G401.6 (cell line): Measurements from ENCODE around the gene COL17A1.

ENCODE experiments used
- FAIRE-seq: peaks from 2 replicates; lab custom pipeline; 2012; peaks lifted over from hg19 to GRCh38; lab: Jason Lieb, UNC

Gene COL17A1

DNA sequence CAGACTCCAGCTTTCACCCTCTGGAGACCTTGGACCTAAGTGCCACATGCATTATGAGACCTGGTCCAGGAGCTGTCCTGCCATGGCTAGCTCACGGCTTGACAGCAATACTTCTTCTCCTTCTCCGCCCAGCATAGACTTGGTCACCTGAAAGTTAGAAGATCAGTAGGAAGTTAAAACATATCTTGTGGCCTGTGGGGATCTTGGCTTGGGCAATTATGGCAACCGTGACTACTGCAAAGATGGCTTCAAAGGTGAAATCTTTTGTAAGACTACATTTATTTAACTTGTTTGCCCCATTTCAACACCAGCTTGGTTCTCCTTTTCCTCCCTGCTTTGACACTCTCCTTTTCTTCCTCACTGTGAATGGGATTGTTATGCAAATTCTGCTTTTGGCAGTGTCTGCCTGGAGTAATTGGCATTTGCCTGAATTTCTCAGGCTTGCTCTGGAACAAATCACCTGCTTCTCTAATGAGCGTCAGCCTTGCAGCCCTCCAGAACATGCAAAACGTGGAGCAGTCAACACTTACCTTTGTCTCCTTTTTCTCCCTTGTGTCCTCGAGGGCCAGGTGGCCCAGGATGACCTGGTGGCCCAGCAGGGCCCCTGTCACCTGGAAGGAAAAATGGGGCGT is 53.4 kb downstream of the COL17A1 start:
- no peak for FAIRE-seq

DNA sequence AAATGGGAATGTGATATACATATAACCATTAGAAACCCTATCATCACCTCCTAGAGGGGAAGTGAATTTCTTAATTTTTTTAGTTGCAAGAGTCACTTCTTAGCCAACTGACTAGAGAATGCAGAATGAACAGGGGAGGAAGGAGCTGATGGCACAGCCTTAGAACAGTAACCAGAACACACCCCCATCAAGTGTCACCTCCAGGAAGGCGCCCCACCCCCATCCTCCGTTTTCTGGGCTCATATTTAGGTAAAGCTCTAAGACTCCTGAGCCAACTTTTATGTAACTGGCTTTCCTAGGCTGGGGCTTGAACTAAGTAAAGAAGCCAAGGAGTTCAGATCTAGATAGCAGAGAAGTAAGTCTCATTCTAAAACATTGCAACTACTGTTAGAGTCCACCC is 54.0 kb downstream of the COL17A1 start:
- no peak for FAIRE-seq

DNA sequence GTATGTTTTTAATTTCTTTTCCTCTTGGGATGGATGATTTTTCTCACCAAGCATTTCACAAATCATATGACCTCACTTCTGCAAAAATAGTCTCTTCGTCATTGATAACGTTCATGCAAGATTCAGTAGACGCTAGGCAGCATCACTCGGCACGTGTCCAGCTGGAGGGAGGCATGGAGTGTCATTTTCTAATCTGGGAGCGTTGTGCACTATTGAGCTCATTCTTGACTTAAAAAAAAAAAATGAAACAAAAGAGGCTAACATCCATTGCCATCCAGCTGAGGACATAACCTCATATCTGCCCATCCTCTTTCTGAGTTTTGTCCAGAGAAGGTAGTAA is 56.2 kb downstream of the COL17A1 start:
- no peak for FAIRE-seq

DNA sequence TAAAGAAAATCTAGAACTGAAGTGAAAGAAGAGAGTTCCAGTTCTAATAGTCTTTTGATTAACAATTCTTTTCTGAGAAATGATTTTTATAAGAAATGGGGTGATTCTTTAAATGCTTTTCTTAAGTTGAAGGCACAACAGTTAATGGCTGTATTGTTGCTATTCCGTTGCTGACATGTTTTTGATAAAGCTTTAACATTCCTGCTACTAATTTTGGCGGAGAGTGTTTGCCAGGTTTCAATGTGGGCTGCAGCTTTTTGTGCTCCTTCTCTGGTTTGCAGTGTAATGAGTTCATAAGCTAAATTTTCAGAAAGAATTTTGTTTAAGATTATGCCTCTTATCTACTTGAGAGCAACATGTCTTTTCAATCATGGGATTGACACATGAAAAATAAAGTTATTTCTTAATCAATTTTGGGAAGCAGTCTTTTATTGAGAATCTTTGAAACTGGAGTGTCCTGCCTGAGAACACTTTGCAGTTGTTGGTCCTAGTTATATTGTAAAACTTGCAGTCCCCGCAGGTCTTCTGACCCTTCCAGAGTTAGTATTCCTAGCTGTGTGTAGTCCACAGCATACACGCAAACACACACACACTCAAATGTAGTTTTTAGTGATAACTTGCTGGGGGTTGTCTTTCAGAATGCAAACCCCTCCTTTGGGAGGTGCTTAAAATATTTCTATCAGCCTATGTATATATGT is 56.7 kb downstream of the COL17A1 start:
- FAIRE-seq: no peak

DNA sequence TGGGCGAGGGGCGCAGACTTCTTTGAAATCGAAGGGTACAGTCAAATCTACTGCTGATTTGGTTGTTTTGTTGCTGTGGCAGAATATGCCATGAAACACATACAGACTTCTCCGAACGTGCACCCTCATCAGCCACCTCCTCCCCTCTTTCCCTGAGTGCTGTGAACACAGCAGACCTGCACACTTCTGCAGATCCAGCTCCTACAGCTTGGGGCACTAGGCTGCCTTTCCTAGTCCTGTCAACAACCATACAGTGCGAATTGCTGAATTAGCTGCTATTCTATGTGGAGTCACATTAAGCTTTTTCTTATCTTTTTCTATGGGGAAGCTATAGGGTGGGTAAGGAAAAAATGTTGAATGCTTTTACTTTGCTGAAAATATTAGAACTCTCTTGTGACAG is 57.5 kb downstream of the COL17A1 start:
- no peak for FAIRE-seq

DNA sequence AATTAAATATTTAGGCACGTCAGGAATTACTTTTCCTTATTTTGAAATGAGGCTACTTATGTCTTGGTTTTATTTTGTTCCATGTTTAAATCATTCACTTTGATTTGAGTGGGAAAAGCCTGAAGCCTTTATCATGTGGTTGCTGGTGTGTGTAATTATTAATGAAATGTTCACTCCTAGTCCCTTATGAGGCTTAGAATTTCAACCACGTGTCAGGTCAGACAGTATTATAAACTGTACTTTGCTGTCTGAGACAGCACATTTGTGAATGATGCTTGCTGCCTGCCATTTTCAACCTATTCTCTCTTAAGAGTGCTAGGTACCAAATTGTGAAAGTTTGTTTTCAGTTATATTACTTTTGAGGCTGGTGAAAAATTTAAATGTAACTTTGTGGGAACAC is 58.9 kb downstream of the COL17A1 start:
- no peak for FAIRE-seq

DNA sequence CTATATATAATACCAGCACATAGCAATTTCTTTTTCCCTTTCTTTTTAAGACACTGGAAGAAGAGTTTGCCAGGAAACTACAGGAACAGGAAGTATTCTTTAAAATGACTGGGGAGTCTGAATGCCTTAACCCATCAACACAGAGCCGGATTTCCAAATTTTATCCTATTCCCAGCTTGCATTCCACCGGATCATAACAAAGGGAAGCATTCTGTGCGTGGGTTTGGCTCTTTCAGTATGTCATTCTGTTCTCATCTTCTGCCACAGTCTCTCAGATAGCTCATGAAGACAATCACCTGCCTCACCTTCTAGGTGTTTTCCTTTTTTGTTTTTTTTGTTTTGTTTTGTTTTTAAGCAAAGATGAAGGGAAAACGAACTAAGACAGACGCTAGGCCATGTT is 60.2 kb downstream of the COL17A1 start:
- no peak for FAIRE-seq

DNA sequence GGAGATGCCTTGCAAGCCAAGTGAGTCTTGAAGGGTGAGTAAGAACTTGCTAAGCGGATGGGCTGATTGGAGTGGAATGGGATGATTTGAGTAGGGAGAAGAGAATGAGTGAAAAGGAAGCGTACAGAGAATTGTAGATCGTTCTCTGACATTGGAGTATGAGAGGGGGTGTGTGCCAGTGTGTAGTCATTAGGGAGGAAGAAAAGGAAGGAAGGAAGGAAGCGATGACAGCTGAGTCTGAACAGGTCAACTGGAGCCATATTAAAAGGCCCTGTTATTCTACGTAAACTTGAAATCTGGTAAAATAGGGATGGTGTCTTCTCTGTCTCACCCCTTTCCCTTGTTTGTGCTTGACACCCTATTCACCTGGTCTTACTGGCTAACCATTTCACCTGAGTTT is 63.7 kb downstream of the COL17A1 start:
- no peak for FAIRE-seq

DNA sequence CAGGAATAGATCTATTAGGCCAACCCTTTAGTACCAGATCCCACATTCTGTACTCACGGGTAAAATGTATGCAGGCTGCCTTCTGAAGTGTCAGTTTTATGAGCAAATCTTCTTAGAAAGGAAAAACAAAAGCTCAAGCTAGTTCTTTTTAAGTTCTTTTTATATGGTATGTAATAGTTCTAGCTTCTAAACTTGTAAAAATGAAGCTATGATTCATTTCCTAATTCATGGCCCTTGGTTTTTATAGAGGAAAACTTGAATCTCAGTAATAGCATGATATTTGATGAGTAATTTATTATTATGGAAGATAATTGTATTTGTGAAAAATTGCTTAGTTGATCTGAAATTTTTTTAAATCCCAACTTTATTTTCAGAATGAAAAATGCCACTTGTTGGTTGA is 64.4 kb downstream of the COL17A1 start:
- FAIRE-seq: no peak

DNA sequence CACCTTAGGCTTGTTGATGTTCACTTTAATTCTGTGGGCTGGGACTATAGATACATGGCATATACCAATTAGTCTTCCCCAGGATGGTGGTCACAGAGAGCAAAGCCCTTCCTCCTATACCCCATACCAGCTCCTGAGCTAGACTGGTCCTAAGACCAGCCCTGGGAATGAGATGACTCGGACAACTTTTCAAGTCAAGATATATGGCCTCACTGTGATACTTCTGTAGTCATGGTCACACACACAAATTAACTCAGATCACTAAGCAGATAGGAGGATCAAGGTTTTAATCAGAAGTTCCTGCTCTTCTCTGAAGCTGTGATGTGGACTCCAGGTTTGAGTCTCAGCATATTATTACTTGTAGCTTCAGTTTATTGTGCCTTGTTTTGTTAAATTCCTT is 65.7 kb downstream of the COL17A1 start:
- no peak for FAIRE-seq

DNA sequence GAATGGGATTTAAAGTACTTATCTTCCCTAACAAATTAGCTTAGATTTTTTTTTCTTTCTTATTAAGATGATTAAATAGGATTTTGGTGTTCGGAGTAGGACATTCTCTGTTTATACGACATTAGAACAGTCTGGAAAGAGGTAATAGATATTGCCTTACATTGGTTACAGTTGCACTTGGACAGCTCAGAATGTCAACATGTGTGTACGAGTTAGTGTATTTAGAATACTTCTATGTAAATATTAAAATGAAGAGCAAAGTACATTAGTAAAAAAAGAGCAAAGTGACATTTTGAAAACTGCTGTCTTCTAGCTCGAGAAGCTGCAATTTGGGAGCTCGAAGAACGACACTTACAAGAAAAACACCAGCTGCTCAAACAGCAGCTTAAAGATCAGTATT is 67.2 kb downstream of the COL17A1 start:
- FAIRE-seq: no peak

DNA sequence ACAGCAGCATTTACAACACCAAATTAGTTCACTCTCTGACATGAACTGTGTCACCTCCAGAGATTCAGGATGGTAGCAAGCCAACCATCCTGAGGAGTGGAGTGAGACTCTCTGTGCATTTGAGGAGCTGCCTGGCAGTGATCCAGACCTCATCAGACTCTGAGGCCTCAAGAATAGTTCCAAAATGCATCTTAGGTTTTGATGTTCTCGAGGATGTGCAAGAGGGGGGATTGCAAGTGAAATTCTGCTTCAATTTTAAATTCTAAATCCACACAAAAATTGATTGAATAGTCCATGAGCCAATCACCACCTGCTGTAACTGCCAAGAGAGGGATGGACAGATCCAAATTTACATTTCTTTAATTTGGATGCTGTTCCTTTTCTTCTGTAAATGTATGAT is 69.0 kb downstream of the COL17A1 start:
- FAIRE-seq: no peak

DNA sequence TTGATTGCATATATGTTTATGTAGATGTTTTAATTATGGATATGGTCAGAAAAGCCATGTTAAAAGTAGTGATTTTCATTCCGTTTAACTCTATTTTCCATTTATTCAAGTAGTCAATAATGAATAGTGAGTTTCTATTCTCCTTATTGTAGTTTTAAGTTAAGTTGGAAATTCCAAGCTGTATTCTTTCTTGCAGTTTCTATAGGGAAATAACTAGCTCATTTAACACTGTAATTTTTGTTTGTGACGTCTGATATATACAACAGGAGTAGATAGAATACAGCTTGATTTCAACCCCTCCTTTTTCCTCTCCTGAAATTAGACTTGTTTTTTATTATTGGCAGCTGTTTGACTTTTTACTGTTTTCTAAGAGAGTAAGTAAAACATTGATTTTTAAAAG is 71.5 kb downstream of the COL17A1 start:
- FAIRE-seq: no peak

DNA sequence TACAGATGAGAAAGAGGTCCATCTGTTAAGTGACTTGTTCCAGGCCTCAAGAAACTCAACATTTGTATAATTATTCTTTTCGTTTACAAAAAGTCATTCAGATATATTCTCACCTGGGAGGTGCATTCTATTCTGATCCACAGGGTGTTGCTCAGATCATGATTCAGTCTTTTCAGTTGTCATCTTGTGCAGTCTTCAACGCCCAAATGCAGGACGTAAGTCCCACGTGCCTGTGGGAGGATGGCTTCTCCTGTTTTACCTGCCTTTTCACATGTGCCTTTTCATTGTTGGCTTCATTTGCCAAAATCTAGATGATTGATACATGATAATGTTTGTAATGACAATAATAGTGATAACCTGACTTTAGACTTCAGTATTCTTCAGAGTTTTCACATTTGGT is 72.2 kb downstream of the COL17A1 start:
- FAIRE-seq: no peak

DNA sequence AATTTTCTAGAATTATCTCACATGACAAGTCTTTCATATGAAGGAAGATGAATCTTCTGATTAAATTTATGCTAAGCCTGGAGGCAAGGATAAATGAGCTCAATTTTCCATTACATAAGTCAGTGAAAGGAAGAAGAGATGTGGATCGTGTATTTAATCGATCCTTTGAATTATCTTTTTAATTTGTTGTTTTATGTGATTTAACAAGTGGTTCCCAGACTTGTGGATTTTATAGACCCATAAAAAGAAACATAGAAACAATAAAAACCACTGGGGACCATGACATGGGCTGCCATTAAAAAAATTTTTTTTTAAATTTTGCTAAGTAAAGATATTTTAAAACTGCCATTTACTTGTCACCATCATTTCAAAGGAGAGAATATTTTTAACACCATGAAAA is 73.8 kb downstream of the COL17A1 start:
- FAIRE-seq: peak; percentile 48

DNA sequence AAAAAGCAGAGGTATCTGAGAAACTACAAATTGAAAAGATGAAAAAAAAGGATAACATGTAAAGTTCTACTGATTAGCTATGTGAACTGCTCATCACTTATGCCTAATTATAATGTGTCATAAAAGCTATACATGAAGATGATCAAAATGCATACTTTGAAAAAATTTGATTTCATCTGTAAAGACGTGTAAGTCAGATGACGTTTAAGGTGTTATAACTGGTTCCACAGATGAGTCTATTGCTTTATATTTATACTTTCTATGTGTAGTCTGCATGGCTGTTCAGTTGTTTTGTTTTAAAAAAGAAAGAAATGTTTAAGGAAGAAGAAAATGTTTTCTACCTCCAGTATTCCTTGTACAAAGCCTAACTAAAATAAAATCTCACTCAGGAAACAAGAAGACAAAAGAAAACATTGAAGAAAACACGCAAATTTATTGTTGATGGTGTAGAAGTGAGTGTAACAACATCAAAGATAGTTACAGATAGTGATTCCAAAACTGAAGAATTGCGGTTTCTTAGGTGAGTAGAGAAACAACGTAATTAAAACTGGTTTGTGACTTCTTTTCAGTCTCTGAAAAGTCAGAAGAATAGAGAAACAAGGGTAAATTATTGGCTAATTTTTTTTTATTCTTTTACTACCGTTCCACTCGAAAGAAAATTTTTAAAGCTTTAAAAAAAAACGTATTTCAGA is 80.4 kb downstream of the COL17A1 start:
- no peak for FAIRE-seq

DNA sequence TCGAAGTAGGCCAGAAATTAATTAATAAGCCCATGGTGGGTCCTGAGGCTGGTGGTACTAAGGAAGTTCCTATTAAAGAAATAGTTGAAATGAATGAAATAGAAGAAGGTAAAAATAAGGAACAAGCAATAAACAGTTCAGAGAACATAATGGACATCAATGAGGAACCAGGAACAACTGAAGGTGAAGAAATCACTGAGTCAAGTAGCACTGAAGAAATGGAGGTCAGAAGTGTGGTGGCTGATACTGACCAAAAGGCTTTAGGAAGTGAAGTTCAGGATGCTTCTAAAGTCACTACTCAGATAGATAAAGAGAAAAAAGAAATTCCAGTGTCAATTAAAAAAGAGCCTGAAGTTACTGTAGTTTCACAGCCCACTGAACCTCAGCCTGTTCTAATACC is 82.8 kb downstream of the COL17A1 start:
- FAIRE-seq: no peak

DNA sequence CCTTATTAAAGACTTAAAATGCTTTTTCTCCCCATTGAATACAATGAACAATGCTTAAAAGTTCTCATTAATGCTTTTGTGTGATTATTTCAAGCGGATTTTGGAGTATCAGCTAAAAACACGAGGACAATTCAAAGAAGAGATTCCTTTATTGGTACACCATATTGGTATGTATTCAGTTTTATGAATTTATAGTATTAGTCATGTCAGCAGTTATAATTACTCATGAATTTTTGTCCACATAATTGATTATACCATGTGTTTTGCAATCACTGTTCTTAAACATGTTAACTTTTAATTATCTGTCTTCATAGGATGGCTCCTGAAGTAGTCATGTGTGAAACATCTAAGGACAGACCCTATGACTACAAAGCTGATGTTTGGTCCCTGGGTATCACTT is 86.9 kb downstream of the COL17A1 start:
- FAIRE-seq: no peak

DNA sequence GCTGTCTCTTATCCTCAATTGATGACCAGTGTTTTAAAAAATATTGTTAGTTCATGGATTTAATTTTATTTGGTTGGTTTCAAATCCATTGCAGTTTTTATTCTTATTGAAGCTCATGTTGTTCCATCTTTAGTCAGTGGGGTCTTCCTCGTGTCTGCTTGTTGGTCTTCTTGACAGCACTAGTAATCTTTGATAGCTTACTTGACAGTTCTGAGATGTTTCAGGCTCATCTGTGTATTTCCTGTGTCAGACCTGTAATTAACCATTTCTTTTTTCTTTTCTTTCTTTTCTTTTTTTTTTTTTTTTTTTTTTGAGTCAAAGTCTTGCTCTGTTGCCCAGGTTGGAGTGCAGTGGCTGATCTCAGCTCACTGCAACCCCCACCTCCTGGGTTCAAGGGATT is 90.5 kb downstream of the COL17A1 start:
- no peak for FAIRE-seq

DNA sequence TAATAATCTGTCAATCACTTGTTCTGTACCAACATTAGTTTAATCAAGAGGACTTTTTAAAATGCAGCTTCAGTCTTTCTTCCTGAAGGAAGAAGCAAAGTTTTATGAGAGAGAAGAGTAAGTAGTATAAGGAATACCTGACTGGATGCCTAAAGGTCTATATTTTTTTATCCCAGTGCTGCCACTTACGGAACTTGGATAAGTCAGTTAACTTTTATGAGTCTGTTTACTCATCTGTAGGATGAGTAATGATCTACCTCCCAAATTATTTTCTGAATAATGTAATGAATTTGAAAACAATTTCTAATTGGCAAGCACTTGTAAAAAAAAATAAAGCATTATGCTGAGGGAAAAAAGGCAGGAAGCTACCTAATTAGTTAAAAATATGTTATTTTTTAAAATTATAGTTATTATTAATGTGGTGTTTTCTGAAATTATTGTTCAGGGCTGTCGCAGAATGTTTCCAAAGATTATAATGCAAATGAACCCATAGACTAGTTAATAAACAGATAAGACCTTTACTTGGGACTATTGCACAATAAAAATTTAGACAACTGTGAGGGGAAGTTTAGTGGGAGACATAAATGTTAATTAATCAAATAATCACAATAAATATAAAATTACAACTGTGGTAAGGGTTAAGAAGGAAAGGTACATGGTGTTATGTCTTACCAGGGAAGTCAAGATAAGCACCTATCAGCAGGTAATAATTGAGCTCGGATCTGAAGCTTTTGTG is 94.1 kb downstream of the COL17A1 start:
- no peak for FAIRE-seq

DNA sequence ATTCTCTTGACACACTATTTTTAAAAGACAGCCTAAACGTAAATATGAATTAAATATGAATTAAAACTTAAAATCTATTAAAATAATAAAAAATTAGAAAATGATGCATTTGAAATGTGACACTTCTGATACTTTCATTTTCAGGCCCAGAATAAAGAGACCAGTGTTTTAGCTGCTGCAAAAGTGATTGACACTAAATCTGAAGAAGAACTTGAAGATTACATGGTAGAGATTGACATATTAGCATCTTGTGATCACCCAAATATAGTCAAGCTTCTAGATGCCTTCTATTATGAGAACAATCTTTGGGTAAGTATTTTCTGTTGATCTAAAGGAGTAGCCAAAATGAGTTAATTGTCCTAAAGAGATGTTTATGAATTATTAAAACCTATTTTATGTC is 95.1 kb downstream of the COL17A1 start:
- FAIRE-seq: peak; percentile 33

DNA sequence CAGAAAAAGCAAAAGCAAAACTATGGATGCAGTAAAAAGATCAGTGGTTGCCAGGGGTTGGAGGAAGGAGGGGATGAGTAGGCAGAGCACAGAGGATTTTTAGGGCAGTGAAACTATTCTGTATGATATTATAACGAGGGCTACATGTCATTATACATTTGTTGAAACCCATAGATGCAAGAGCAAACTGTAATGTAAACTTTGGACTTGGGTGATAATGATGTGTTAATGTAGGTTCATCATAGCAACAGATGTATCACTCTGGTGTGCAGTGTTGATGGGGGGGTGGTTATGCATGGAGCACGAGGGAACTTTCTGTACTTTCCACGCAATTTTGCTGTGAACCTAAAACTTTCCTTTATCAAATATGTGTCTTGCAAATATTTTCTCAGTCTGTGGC is 95.6 kb downstream of the COL17A1 start:
- no peak for FAIRE-seq

DNA sequence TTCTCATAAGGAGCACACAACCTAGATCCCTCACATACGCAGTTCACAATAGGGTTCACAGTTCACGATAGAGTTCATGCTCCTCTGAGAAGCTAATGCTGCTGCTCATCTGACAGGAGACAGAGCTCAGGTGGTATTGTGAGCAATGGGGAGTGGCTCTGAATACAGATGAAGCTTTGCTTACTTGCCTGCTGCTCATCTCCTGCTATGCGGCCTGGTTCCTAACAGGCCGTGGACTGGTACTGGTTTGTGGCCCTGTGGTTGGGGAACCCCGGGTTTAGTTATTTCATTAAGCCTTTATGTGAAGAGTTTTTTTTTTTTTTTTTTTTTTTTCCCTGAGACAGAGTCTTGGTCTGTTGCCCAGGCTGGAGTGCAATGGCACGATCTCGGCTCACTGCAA is 99.3 kb downstream of the COL17A1 start:
- FAIRE-seq: no peak
